B cell (primary cell): ENCODE data around the gene ZBTB44. TPM values are rescaled to one million over a fixed set of nuclear protein-coding genes. Genes with fewer than 3 reads are reported as not detected.

Experiments
- ATAC-seq: fragments of 200-7000 bp; cut with Tn5 transposase; one replicate; pipeline ENCODE4 v1.10.0; 2021; ENCODE audit warnings: low read depth, mild to moderate bottlenecking, moderate number of reproducible peaks, moderate library complexity
- CTCF ChIA-PET: fragments of 350-600 bp; sonication (Branson Sonifier 250); formaldehyde crosslinking; loops from one replicate; lab custom pipeline; 2021; ENCODE audit warnings: antibody characterized with exemption, inconsistent platforms; lab: Charles Lee
- POLR2A ChIA-PET: fragments of 350-600 bp; sonication (Branson Sonifier 250); formaldehyde crosslinking; loops from one replicate; lab custom pipeline; 2021; ENCODE audit warnings: antibody characterized with exemption; lab: Charles Lee
- DNase-seq: peaks from one replicate; pipeline ENCODE4 v3.0.0; 2013
- H2AFZ ChIP-seq: 2 replicates; pipeline ENCODE4 v1.6.1; 2012; ENCODE audit warnings: mild to moderate bottlenecking, low read depth, low read length; ENCODE audit not compliant: insufficient read depth, poor library complexity, severe bottlenecking
- H3K27ac ChIP-seq, 2 donors: 1 replicate in 1 of 2; 2 replicates in 1 of 2; pipeline ENCODE4 v1.5.1; 2012 to 2013; ENCODE audit warnings: low read length in 2 of 2, mild to moderate bottlenecking in 2 of 2, moderate library complexity in 1 of 2
- H3K27me3 ChIP-seq, 4 experiments: fragments of 200-600 bp in 1 of 4; sonication (generic) in 1 of 4; replicated peaks in 1 of 4; 1 replicate in 2 of 4; 2 replicates in 2 of 4; pipeline versions ENCODE4 v1.6.1 to v1.7.0; 2013 to 2016; ENCODE audit warnings: low read length in 3 of 4, mild to moderate bottlenecking in 2 of 4, mixed read lengths in 1 of 4, moderate library complexity in 1 of 4; ENCODE audit not compliant: insufficient read depth in 4 of 4, control insufficient read depth in 3 of 4; ENCODE audit errors: control extremely low read depth in 1 of 4
- H3K36me3 ChIP-seq, 2 experiments: replicated peaks in 1 of 2; 1 replicate in 1 of 2; 2 replicates in 1 of 2; pipeline versions ENCODE4 v1.6.1 to v1.7.1; 2013; ENCODE audit warnings: low read length in 1 of 2; ENCODE audit not compliant: insufficient read depth in 2 of 2, control insufficient read depth in 1 of 2; ENCODE audit errors: control extremely low read depth in 1 of 2, extremely low read depth in 1 of 2
- H3K4me1 ChIP-seq, 2 donors: fragments of 200-600 bp in 1 of 2; sonication (generic) in 1 of 2; 1 replicate in 1 of 2; 2 replicates in 1 of 2; pipeline versions ENCODE4 v1.5.1 to v1.6.1; 2013 to 2017; ENCODE audit warnings: low read length in 2 of 2; ENCODE audit not compliant: control insufficient read depth in 2 of 2, insufficient read depth in 2 of 2
- H3K4me2 ChIP-seq: replicated peaks from 2 replicates; pipeline ENCODE3; 2012; ENCODE audit warnings: mild to moderate bottlenecking, low read depth, low read length; ENCODE audit not compliant: poor library complexity, severe bottlenecking
- H3K4me3 ChIP-seq, 5 experiments: fragments of 200-600 bp in 1 of 5; sonication (generic) in 1 of 5; 1 replicate in 3 of 5; 2 replicates in 2 of 5; pipeline versions ENCODE4 v1.5.1 to v1.7.0; 2011 to 2016; ENCODE audit warnings: low read length in 4 of 5, mild to moderate bottlenecking in 4 of 5, low read depth in 2 of 5, control low read depth in 1 of 5, moderate library complexity in 1 of 5; ENCODE audit not compliant: insufficient read depth in 1 of 5; ENCODE audit errors: control extremely low read depth in 1 of 5, extremely low read depth in 1 of 5
- H3K79me2 ChIP-seq: fragments of 200-600 bp; sonication (generic); one replicate; pipeline ENCODE4 v1.6.0; 2016; ENCODE audit warnings: low read length; ENCODE audit not compliant: control insufficient read depth, insufficient read depth
- H3K9ac ChIP-seq: fragments of 200-600 bp; sonication (generic); 2 replicates; pipeline ENCODE4 v1.6.1; 2017; ENCODE audit warnings: mild to moderate bottlenecking, low read length, moderate library complexity
- H3K9me3 ChIP-seq, 3 donors: one replicate each; pipeline versions ENCODE4 v1.6.1 to v1.7.1; 2013; ENCODE audit warnings: low read length in 2 of 3; ENCODE audit not compliant: control insufficient read depth in 2 of 3, insufficient read depth in 1 of 3; ENCODE audit errors: control extremely low read depth in 1 of 3
- H4K20me1 ChIP-seq: 2 replicates; pipeline ENCODE4 v1.6.0; 2012; ENCODE audit warnings: mild to moderate bottlenecking, low read length; ENCODE audit not compliant: insufficient read depth, control insufficient read depth, poor library complexity, severe bottlenecking
- H3K27ac Mint-ChIP-seq: one replicate; pipeline ENCODE4 v1.8.0; 2021; ENCODE audit warnings: mixed read lengths
- H3K27me3 Mint-ChIP-seq: one replicate; pipeline ENCODE4 v1.8.0; 2021; ENCODE audit warnings: mixed read lengths
- H3K4me1 Mint-ChIP-seq: one replicate; pipeline ENCODE4 v1.8.0; 2021; ENCODE audit warnings: mixed read lengths
- H3K4me3 Mint-ChIP-seq: one replicate; pipeline ENCODE4 v1.8.0; 2021; ENCODE audit warnings: mixed read lengths
- H3K9me3 Mint-ChIP-seq: one replicate; pipeline ENCODE4 v1.8.0; 2022; ENCODE audit warnings: mixed read lengths; ENCODE audit not compliant: insufficient read depth
- EZH2 ChIP-seq: IDR thresholded peaks from 2 replicates; pipeline ENCODE4 v1.6.1; 2012; ENCODE audit warnings: borderline replicate concordance, low read depth, mild to moderate bottlenecking, moderate library complexity, low read length; ENCODE audit not compliant: insufficient read depth, poor library complexity, severe bottlenecking
- WGBS: methylation state at CpG from one replicate; pipeline ENCODE4 v1.1.5; 2013; ENCODE audit warnings: missing lambda C conversion rate; ENCODE audit not compliant: insufficient coverage; 5-methylcytosine and 5-hydroxymethylcytosine counted together
- intact Hi-C: fragments of 100-400 bp; cut with micrococcal nuclease; formaldehyde crosslinking; loops from one replicate; pipeline ENCODE4 v1.10.0; 2022
- polyA plus RNA-seq: library from polyadenylated mRNA; depleted of rRNA; stranded (reverse); fragments of >200 nt; gene quantifications from 2 replicates; pipeline ENCODE4 v1.2.3, GENCODE V29; 2012
- total RNA-seq, 2 donors: library from RNA; stranded (reverse); fragments of 120-200 nt in 1 of 2; gene quantifications; 1 replicate in 1 of 2; 2 replicates in 1 of 2; pipeline versions ENCODE4 v1.2.3 to v1.2.4, GENCODE V29; 2013 to 2022
- TF ChIP-seq, protein P1 (sequence below): fragments of 200-600 bp; IDR thresholded peaks from one replicate; pipeline ENCODE4 v1.8.0; 2022; ENCODE audit warnings: antibody characterized with exemption, mild to moderate bottlenecking

The ZBTB44 gene
- total and polyA plus RNA-seq, 2 donors (not counting 1 experiment from before 2014, with no cell fraction given), result 23.3 to 89.4 TPM

DNA sequence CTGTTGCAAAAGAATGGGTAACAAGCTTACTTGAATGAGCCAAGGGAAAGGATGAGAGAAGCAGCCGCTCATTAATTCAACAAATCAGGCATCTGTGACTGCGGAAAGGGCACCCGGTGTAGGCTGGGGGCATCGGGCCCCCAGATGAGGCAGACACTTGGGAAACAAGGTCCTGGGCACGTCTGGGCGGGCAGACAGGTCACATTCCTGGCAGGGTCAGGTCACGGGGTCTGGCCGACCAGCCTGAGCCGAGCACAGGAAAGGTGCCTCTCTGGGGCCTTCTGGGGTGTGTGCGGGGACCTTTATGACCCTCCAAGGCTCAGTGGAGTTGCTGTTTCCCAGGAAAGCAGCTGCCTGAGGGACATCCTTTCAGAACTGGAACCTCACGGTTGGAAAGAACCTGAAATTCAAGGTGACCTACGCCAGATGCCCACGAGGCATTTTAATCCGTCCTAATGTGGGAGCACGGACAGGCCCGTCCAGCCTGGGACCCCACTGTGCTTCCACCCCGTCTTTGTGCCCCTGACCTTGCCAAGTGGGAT, 98.1 kb downstream of the ZBTB44 start:
- Histone ChIP-seq H3K9me3 (no peaks in the 10 kb centered on the region), H3K4me3 (no peak overlapping the region), H3K79me2 (no peaks in the 10 kb centered on the region), H2AFZ (no peak overlapping the region), H3K27ac (no peak overlapping the region), H3K27me3 (no peaks in the 10 kb centered on the region), H3K9ac (no peak overlapping the region), H3K36me3 (no peaks in the 10 kb centered on the region), H3K4me1 (peaks cover 0 to 10% of the 10 kb centered on the region in 2 donors), H3K4me2 (no peak overlapping the region), H4K20me1 (no peaks in the 10 kb centered on the region)
- TF ChIP-seq, protein P1, sequence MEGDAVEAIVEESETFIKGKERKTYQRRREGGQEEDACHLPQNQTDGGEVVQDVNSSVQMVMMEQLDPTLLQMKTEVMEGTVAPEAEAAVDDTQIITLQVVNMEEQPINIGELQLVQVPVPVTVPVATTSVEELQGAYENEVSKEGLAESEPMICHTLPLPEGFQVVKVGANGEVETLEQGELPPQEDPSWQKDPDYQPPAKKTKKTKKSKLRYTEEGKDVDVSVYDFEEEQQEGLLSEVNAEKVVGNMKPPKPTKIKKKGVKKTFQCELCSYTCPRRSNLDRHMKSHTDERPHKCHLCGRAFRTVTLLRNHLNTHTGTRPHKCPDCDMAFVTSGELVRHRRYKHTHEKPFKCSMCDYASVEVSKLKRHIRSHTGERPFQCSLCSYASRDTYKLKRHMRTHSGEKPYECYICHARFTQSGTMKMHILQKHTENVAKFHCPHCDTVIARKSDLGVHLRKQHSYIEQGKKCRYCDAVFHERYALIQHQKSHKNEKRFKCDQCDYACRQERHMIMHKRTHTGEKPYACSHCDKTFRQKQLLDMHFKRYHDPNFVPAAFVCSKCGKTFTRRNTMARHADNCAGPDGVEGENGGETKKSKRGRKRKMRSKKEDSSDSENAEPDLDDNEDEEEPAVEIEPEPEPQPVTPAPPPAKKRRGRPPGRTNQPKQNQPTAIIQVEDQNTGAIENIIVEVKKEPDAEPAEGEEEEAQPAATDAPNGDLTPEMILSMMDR, result no peak
- no peak for TF ChIP-seq EZH2
- 90% methylated on average over 17 of the region's 17 CpGs for WGBS
- POLR2A ChIA-PET, result no interaction called here
- DNase-seq (no peak), ATAC-seq (no peak)
- CTCF ChIA-PET, result interaction anchor here (0.5 to 1.9 kb wide), 5 partner anchors 11 to 646 kb away, joined by 3 to 7 read pairs (median 3); no protein-coding TSS in a partner anchor
- no peaks in the 10 kb centered on the region for H3K9me3 Mint-ChIP-seq
- no peak overlapping the region for H3K27ac Mint-ChIP-seq
- intact Hi-C loops, result no loop called here
- H3K4me1 Mint-ChIP-seq, result peaks cover 11% of the 10 kb centered on the region
- peaks cover 4% of the 10 kb centered on the region for H3K27me3 Mint-ChIP-seq
- H3K4me3 Mint-ChIP-seq, result no peak overlapping the region

DNA sequence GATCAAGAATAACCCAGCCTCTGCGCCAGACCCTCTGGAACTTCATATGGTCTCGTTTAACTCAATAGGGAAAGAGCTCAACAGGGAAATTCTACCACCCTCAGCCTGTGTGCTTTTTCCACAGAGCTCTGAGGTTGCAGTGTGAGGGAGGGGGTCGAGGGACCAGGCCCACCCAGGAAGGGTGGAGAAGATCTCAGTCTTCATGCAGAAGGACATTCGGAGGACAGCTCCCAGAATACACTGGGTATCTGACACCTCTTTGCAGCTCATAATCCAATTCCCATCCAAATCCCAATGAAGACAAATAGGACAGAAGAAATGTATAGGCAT, 98.5 kb downstream of the ZBTB44 start:
- ChIA-PET CTCF (interaction anchor here (0.7 to 1.9 kb wide), 4 partner anchors 11 to 646 kb away, joined by 3 to 7 read pairs (median 4); no protein-coding TSS in a partner anchor), POLR2A (no interaction called here)
- Mint-ChIP-seq H3K9me3 (no peaks in the 10 kb centered on the region), H3K27ac (no peak overlapping the region), H3K27me3 (peaks cover 4% of the 10 kb centered on the region), H3K4me1 (peaks cover 11% of the 10 kb centered on the region), H3K4me3 (no peak overlapping the region)
- Histone ChIP-seq H3K4me3 (no peak overlapping the region), H2AFZ (no peak overlapping the region), H4K20me1 (no peaks in the 10 kb centered on the region), H3K4me1 (peaks cover 0 to 10% of the 10 kb centered on the region in 2 donors), H3K27me3 (no peaks in the 10 kb centered on the region), H3K27ac (no peak overlapping the region), H3K79me2 (no peaks in the 10 kb centered on the region), H3K9ac (no peak overlapping the region), H3K4me2 (no peak overlapping the region), H3K36me3 (no peaks in the 10 kb centered on the region), H3K9me3 (no peaks in the 10 kb centered on the region)
- no peak for TF ChIP-seq EZH2
- TF ChIP-seq, protein P1, result no peak
- intact Hi-C loops, result no loop called here
- ATAC-seq (no peak), DNase-seq (no peak)
- 74% methylated on average over 2 of the region's 4 CpGs for WGBS
